Ishikawa (cell line): Measurements from ENCODE around the gene ZBED3.

Experiments used
- CEBPB ChIP-seq: IDR thresholded peaks from 2 replicates; pipeline ENCODE4 v1.6.1; 2012
- CREB1 ChIP-seq: IDR thresholded peaks from 2 replicates; pipeline ENCODE4 v1.6.1; 2012; ENCODE audit warnings: low read depth
- EGR1 ChIP-seq: IDR thresholded peaks from 2 replicates; pipeline ENCODE4 v1.6.1; 2012
- EP300 ChIP-seq: IDR thresholded peaks from 2 replicates; pipeline ENCODE4 v1.6.1; 2012; ENCODE audit warnings: borderline replicate concordance
- FOXM1 ChIP-seq: IDR thresholded peaks from 2 replicates; pipeline ENCODE4 v1.6.1; 2012; ENCODE audit warnings: low read depth, borderline replicate concordance
- MAX ChIP-seq: IDR thresholded peaks from 2 replicates; pipeline ENCODE4 v1.6.1; 2012
- NFIC ChIP-seq: IDR thresholded peaks from 2 replicates; pipeline ENCODE4 v1.6.1; 2012
- RAD21 ChIP-seq: IDR thresholded peaks from 2 replicates; pipeline ENCODE4 v1.6.1; 2012; ENCODE audit warnings: low read depth
- REST ChIP-seq: IDR thresholded peaks from 2 replicates; pipeline ENCODE4 v1.6.1; 2012; ENCODE audit warnings: low read depth, mild to moderate bottlenecking
- TAF1 ChIP-seq: IDR thresholded peaks from 2 replicates; pipeline ENCODE4 v1.6.1; 2012; ENCODE audit warnings: low read depth, mild to moderate bottlenecking
- TCF12 ChIP-seq: IDR thresholded peaks from 2 replicates; pipeline ENCODE4 v1.6.1; 2012; ENCODE audit warnings: low read depth
- TEAD4 ChIP-seq: IDR thresholded peaks from 2 replicates; pipeline ENCODE4 v1.6.1; 2012
- USF1 ChIP-seq: IDR thresholded peaks from 2 replicates; pipeline ENCODE4 v1.6.1; 2012
- YY1 ChIP-seq: IDR thresholded peaks from 2 replicates; pipeline ENCODE4 v1.6.1; 2012; ENCODE audit warnings: low read depth
- ZBTB7A ChIP-seq: IDR thresholded peaks from 2 replicates; pipeline ENCODE4 v1.6.1; 2012; ENCODE audit warnings: low read depth

The ZBED3 gene

GRCh38 chr5:77024490-77024889, 62.6 kb downstream of the ZBED3 start:
- TF ChIP-seq EP300 (no peak), CREB1 (no peak), RAD21 (no peak), EGR1 (no peak), NFIC (no peak), TAF1 (no peak), USF1 (no peak), TEAD4 (no peak), TCF12 (no peak), YY1 (no peak), FOXM1 (no peak), CEBPB (no peak), REST (no peak), ZBTB7A (no peak), MAX (no peak)

GRCh38 chr5:77022511-77023417, 64.3 kb downstream of the ZBED3 start:
- TF ChIP-seq EP300, result no peak
- TF ChIP-seq EGR1, result no peak
- no peak for TF ChIP-seq TAF1
- TF ChIP-seq REST, result no peak
- TF ChIP-seq RAD21, result no peak
- no peak for TF ChIP-seq USF1
- no peak for TF ChIP-seq MAX
- no peak for TF ChIP-seq ZBTB7A
- TF ChIP-seq CEBPB, result no peak
- TF ChIP-seq TCF12, result no peak
- TF ChIP-seq CREB1, result no peak
- TF ChIP-seq FOXM1, result no peak
- no peak for TF ChIP-seq YY1
- TF ChIP-seq NFIC, result no peak
- no peak for TF ChIP-seq TEAD4
